HepG2 (cell line): ENCODE data around the gene GDF15. TPM values are rescaled to one million over a fixed set of nuclear protein-coding genes. Genes with fewer than 3 reads are reported as not detected.
A peak's percentile ranks its signal among the peaks of the same experiment; 100 is the strongest.

Source experiments
- ARNT ChIP-seq: fragments of 450-650 bp; IDR thresholded peaks from 2 replicates; pipeline ENCODE4 v1.6.1; 2017
- CBX2 ChIP-seq, 2 experiments: fragments of 200-600 bp in 1 of 2; sonication (generic); formaldehyde crosslinking in 1 of 2; IDR thresholded peaks; 2 replicates each; pipeline versions ENCODE4 v1.7.0 to v1.8.1; 2018 to 2022; ENCODE audit warnings: low read depth in 2 of 2, low read length in 1 of 2, mild to moderate bottlenecking in 1 of 2, missing genetic modification reagents in 1 of 2
- FOXA1 ChIP-seq, 2 experiments: fragments of 450-650 bp in 1 of 2; sonication (generic) in 1 of 2; formaldehyde crosslinking in 1 of 2; IDR thresholded peaks; 2 replicates each; pipeline versions ENCODE4 v1.4.0 to v1.6.1; 2016 to 2020; ENCODE audit warnings: missing genetic modification reagents in 1 of 2
- FUBP1 ChIP-seq: sonication (generic); formaldehyde crosslinking; IDR thresholded peaks from 2 replicates; pipeline ENCODE4 v1.5.1; 2020; ENCODE audit warnings: missing genetic modification reagents, mild to moderate bottlenecking, borderline replicate concordance
- HMGXB4 ChIP-seq, 2 experiments: sonication (generic) in 1 of 2; formaldehyde crosslinking in 1 of 2; IDR thresholded peaks; 2 replicates each; pipeline versions ENCODE4 v1.4.0 to v1.6.1; 2018 to 2020; ENCODE audit warnings: missing genetic modification reagents in 2 of 2, borderline replicate concordance in 1 of 2, low read depth in 1 of 2, mild to moderate bottlenecking in 1 of 2, missing biosample characterization in 1 of 2
- HNRNPUL1 ChIP-seq: fragments of 200-400 bp; formaldehyde crosslinking; IDR thresholded peaks from 2 replicates; pipeline ENCODE4 v1.6.1; 2017; ENCODE audit warnings: low read depth, mild to moderate bottlenecking, low read length, moderate library complexity
- MBNL3 ChIP-seq: fragments of 250-450 bp; sonication (Bioruptor Pico); conservative IDR thresholded peaks from 2 replicates; pipeline ENCODE4 v1.8.0; 2022; ENCODE audit warnings: mild to moderate bottlenecking, inconsistent platforms
- PCBP2 ChIP-seq: fragments of 200-400 bp; formaldehyde crosslinking; optimal IDR thresholded peaks from 2 replicates; pipeline ENCODE3; 2018; ENCODE audit warnings: low read length, low read depth; ENCODE audit not compliant: poor library complexity, severe bottlenecking
- POGK ChIP-seq: sonication (generic); formaldehyde crosslinking; conservative IDR thresholded peaks from 2 replicates; pipeline ENCODE4 v1.8.0; 2022; ENCODE audit warnings: mild to moderate bottlenecking, moderate library complexity, missing genetic modification reagents
- PRDM10 ChIP-seq: sonication (generic); formaldehyde crosslinking; IDR thresholded peaks from 2 replicates; pipeline ENCODE4 v1.4.0; 2020; ENCODE audit warnings: low read depth, missing genetic modification reagents
- TAF1 ChIP-seq: sonication (generic); formaldehyde crosslinking; IDR thresholded peaks from 2 replicates; pipeline ENCODE4 v1.4.0; 2020; ENCODE audit warnings: missing genetic modification reagents
- TEAD3 ChIP-seq: optimal IDR thresholded peaks from 2 replicates; pipeline ENCODE3; 2016; ENCODE audit warnings: borderline replicate concordance
- ZNF264 ChIP-seq: sonication (generic); formaldehyde crosslinking; IDR thresholded peaks from 2 replicates; pipeline ENCODE4 v1.4.0; 2020; ENCODE audit warnings: missing genetic modification reagents
- ZNF292 ChIP-seq: sonication (generic); formaldehyde crosslinking; IDR thresholded peaks from 2 replicates; pipeline ENCODE4 v1.8.1; 2022; ENCODE audit warnings: mild to moderate bottlenecking, low read depth, missing genetic modification reagents, borderline replicate concordance
- ZNF552 ChIP-seq: sonication (generic); formaldehyde crosslinking; IDR thresholded peaks from 2 replicates; pipeline ENCODE4 v1.9.0; 2022; ENCODE audit warnings: missing genetic modification reagents, mild to moderate bottlenecking, borderline replicate concordance
- ZNF564 ChIP-seq: sonication (generic); formaldehyde crosslinking; IDR thresholded peaks from 2 replicates; pipeline ENCODE4 v1.8.1; 2023; ENCODE audit warnings: mild to moderate bottlenecking, missing genetic modification reagents
- ZNF784 ChIP-seq: sonication (generic); formaldehyde crosslinking; IDR thresholded peaks from 2 replicates; pipeline ENCODE4 v1.5.1; 2020; ENCODE audit warnings: missing genetic modification reagents, mild to moderate bottlenecking, borderline replicate concordance
- polyA plus RNA-seq, 8 experiments: library from polyadenylated mRNA; depleted of rRNA in 3 of 8; stranded (reverse) in 7 of 8; unstranded in 1 of 8; fragments of >200 nt; fragmentation: Illumina TruSeq in 4 of 8; extraction: Trizol in 4 of 8; gene quantifications; 2 replicates each; pipeline versions ENCODE4 v1.2.1 to v1.2.3, GENCODE V29; 2011 to 2016; ENCODE audit warnings: low read depth in 4 of 8, missing spikeins in 1 of 8, mixed read lengths in 1 of 8; ENCODE audit not compliant: insufficient read depth in 1 of 8
- total RNA-seq, 5 experiments: library from RNA; depleted of rRNA; stranded (reverse); fragments of >200 nt; fragmentation: Illumina TruSeq; extraction: Trizol; gene quantifications; 2 replicates each; pipeline ENCODE4 v1.2.3, GENCODE V29; 2016; ENCODE audit warnings: low read depth in 1 of 5

The GDF15 gene
- total and polyA plus RNA-seq, 2 of the 13 experiments (the other 11 are each of a cell fraction or from before 2014, with no cell fraction given), result 146 to 422 TPM

GRCh38 chr19:18396471-18397241 is 10.7 kb downstream of the GDF15 start (continued):
- TF ChIP-seq ZNF264 (CRISPR knock-in tag), result no peak
- TF ChIP-seq ZNF784, result no peak
- no peak for TF ChIP-seq MBNL3
- TF ChIP-seq PCBP2, result no peak
- TF ChIP-seq TAF1 (CRISPR knock-in tag), result no peak
- no peak for TF ChIP-seq HNRNPUL1
- no peak for TF ChIP-seq ZNF292 (CRISPR knock-in tag)
- no peak for TF ChIP-seq ARNT
- 0 out of 2 replicates have a peak, but pooled peaks have one; percentile 41 for TF ChIP-seq ZNF564 (CRISPR knock-in tag)
- peak; percentile 83; the same call in 1 of the 2 replicates for TF ChIP-seq ZNF552 (CRISPR knock-in tag)
- TF ChIP-seq CBX2 (IDR thresholded peaks at IDR 0.05; ENCODE audit: low read depth, low read length), result no peak
- no peak for TF ChIP-seq CBX2 (CRISPR knock-in tag; IDR thresholded peaks at IDR 0.05; ENCODE audit: low read depth)
- 0 out of 4 replicates have a peak, but pooled peaks of 1 of the 2 experiments have one; percentile 12 for TF ChIP-seq HMGXB4 (CRISPR knock-in tag; IDR thresholded peaks at IDR 0.05; ENCODE audit: borderline replicate concordance in 1 of 2, low read depth in 1 of 2)
- TF ChIP-seq FOXA1 (IDR thresholded peaks at IDR 0.05), result no peak
- TF ChIP-seq FOXA1 (CRISPR knock-in tag; IDR thresholded peaks at IDR 0.05), result no peak
- TF ChIP-seq PRDM10 (CRISPR knock-in tag), result no peak
- TF ChIP-seq FUBP1 (CRISPR knock-in tag), result no peak
- peak; percentile 51 for TF ChIP-seq TEAD3 (CRISPR knock-in tag)
- TF ChIP-seq POGK (CRISPR knock-in tag), result no peak
